Measurements from ENCODE around the gene GLRB. TPM values are rescaled to one million over a fixed set of nuclear protein-coding genes. Genes with fewer than 3 reads are reported as not detected.

The GLRB gene
- total RNA-seq, 1 experiment from 2014 or later: 13.5 TPM

Other genes starting within 250 kb of the GLRB start
- 63.0 and 73.1 TPM in 2 replicates for gene PDGFC, start 104.4 kb upstream of the GLRB start, total RNA-seq (2014; rRNA removed; shearing (Covaris generic))
- not detected in 2 replicates for gene GRIA2, start 144.6 kb downstream of the GLRB start, total RNA-seq (2014; rRNA removed; shearing (Covaris generic))

Data from SJSA1 (cell line).